Loucy (cell line): ENCODE results near the gene INPP5D.

Experiments used
- H2AFZ ChIP-seq: fragments of 200-600 bp; sonication (generic); 2 replicates; pipeline ENCODE4 v1.6.0; 2016; ENCODE audit warnings: antibody characterized with exemption, mild to moderate bottlenecking, low read length, moderate library complexity
- H3F3A ChIP-seq: fragments of 200-600 bp; 2 replicates; pipeline ENCODE4 v1.6.0; 2016; ENCODE audit warnings: antibody characterized with exemption, low read depth, mild to moderate bottlenecking
- H3K27me3 ChIP-seq: fragments of 200-600 bp; sonication (generic); 2 replicates; pipeline ENCODE4 v1.6.1; 2014; ENCODE audit warnings: low read length, mild to moderate bottlenecking; ENCODE audit not compliant: insufficient read depth, poor library complexity, severe bottlenecking
- H3K36me3 ChIP-seq: fragments of 200-600 bp; sonication (generic); 2 replicates; pipeline ENCODE4 v1.6.1; 2016; ENCODE audit warnings: low read length; ENCODE audit not compliant: insufficient read depth
- H3K4me1 ChIP-seq: fragments of 200-600 bp; sonication (generic); 2 replicates; pipeline ENCODE4 v1.5.1; 2014; ENCODE audit warnings: low read length, mild to moderate bottlenecking; ENCODE audit not compliant: insufficient read depth, poor library complexity, severe bottlenecking
- H3K4me2 ChIP-seq: fragments of 200-600 bp; sonication (generic); 2 replicates; pipeline ENCODE4 v1.6.0; 2014; ENCODE audit warnings: antibody characterized with exemption, low read length, low read depth, mild to moderate bottlenecking; ENCODE audit not compliant: poor library complexity, severe bottlenecking
- H3K4me3 ChIP-seq: fragments of 200-600 bp; sonication (generic); 2 replicates; pipeline ENCODE4 v1.5.1; 2014; ENCODE audit warnings: low read length, mild to moderate bottlenecking, mixed read lengths; ENCODE audit not compliant: poor library complexity, severe bottlenecking
- H3K79me2 ChIP-seq: fragments of 200-600 bp; sonication (generic); 2 replicates; pipeline ENCODE4 v1.6.1; 2014; ENCODE audit warnings: low read length; ENCODE audit not compliant: insufficient read depth
- H3K9ac ChIP-seq: fragments of 200-600 bp; sonication (generic); 2 replicates; pipeline ENCODE4 v1.6.0; 2014; ENCODE audit warnings: mild to moderate bottlenecking, low read depth, low read length, moderate library complexity; ENCODE audit not compliant: poor library complexity, severe bottlenecking
- H3K9me2 ChIP-seq: fragments of 200-600 bp; sonication (generic); replicated peaks from 2 replicates; pipeline ENCODE4 v1.6.1; 2016; ENCODE audit warnings: low read depth, low read length, mixed read lengths
- H3K9me3 ChIP-seq: fragments of 200-600 bp; sonication (generic); 2 replicates; pipeline ENCODE4 v1.6.1; 2014; ENCODE audit warnings: mild to moderate bottlenecking, antibody characterized with exemption, low read length, low read depth; ENCODE audit not compliant: insufficient read depth
- H4K20me1 ChIP-seq: fragments of 200-600 bp; sonication (generic); 2 replicates; pipeline ENCODE4 v1.6.0; 2014; ENCODE audit warnings: antibody characterized with exemption, low read length, mild to moderate bottlenecking; ENCODE audit not compliant: insufficient read depth, poor library complexity, severe bottlenecking
- EZH2phosphoT487 ChIP-seq: fragments of 200-600 bp; IDR thresholded peaks from 2 replicates; pipeline ENCODE4 v1.6.1; 2018; ENCODE audit warnings: antibody characterized with exemption, mild to moderate bottlenecking, moderate library complexity, borderline replicate concordance
- TF ChIP-seq, protein P1 (sequence below): fragments of 200-600 bp; sonication (generic); conservative IDR thresholded peaks from 2 replicates; pipeline ENCODE4 v1.5.1; 2014; ENCODE audit warnings: mild to moderate bottlenecking, antibody characterized with exemption, low read length

The INPP5D gene

DNA sequence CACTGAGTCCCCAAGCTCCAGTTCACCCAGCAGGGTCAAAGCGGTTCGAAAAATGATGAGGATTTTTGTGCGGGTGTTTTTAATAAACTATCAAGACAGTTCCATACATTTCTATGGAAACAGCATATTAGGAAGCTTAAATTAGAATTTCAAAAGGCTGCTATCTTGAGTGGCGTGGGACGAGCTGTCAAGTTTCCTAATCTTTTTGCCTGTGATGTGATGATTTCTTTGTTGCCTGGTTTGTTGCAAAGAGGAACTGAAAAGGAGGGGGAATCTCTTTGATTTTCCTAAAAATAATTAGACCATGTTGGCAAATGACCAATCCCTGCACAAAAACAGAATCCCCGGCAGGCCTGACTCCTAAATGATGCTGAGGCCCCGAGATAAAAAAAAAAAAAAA, 125.2 kb downstream of the INPP5D start:
- Histone ChIP-seq H3K36me3 (peaks cover 95% of the 10 kb centered on the region; the same call in 1 of the 2 replicates), H2AFZ (no peak overlapping the region), H3K9ac (no peak overlapping the region), H3K4me1 (no peaks in the 10 kb centered on the region), H3K4me3 (no peak overlapping the region), H3F3A (no peaks in the 10 kb centered on the region), H3K9me3 (no peaks in the 10 kb centered on the region), H3K9me2 (no peaks in the 10 kb centered on the region), H3K27me3 (no peaks in the 10 kb centered on the region), H3K4me2 (no peak overlapping the region), H3K79me2 (no peaks in the 10 kb centered on the region), H4K20me1 (no peaks in the 10 kb centered on the region)
- no peak for TF ChIP-seq EZH2phosphoT487
- TF ChIP-seq, protein P1, sequence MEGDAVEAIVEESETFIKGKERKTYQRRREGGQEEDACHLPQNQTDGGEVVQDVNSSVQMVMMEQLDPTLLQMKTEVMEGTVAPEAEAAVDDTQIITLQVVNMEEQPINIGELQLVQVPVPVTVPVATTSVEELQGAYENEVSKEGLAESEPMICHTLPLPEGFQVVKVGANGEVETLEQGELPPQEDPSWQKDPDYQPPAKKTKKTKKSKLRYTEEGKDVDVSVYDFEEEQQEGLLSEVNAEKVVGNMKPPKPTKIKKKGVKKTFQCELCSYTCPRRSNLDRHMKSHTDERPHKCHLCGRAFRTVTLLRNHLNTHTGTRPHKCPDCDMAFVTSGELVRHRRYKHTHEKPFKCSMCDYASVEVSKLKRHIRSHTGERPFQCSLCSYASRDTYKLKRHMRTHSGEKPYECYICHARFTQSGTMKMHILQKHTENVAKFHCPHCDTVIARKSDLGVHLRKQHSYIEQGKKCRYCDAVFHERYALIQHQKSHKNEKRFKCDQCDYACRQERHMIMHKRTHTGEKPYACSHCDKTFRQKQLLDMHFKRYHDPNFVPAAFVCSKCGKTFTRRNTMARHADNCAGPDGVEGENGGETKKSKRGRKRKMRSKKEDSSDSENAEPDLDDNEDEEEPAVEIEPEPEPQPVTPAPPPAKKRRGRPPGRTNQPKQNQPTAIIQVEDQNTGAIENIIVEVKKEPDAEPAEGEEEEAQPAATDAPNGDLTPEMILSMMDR, result no peak

DNA sequence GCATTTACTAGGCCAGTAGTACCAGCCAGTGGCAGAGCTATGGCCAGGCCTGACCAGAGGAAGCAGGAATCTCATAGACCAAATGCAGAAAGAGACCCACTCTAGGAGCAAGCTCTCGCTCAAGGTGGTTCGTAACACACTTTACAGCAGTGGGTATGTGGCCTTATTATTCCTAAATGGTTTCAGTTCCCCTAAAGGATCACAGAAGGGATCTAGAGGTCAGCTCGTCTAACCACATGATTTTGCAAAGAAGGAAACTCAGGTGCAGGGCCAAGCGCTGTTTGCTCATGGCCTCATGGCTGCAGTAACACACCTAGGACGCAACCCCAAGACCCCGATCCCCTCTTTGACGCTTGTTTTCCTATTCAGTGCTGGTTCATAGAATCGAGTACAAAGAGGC, 125.8 kb downstream of the INPP5D start:
- no peak overlapping the region for H3K4me2 ChIP-seq
- H4K20me1 ChIP-seq, result no peaks in the 10 kb centered on the region
- no peaks in the 10 kb centered on the region for H3F3A ChIP-seq
- no peaks in the 10 kb centered on the region for H3K4me1 ChIP-seq
- H2AFZ ChIP-seq, result no peak overlapping the region
- H3K36me3 ChIP-seq, result peaks cover 99% of the 10 kb centered on the region; the same call in 1 of the 2 replicates
- no peaks in the 10 kb centered on the region for H3K27me3 ChIP-seq
- H3K9me3 ChIP-seq, result no peaks in the 10 kb centered on the region
- no peak overlapping the region for H3K9ac ChIP-seq
- TF ChIP-seq, protein P1, result no peak
- no peak for TF ChIP-seq EZH2phosphoT487
- H3K4me3 ChIP-seq, result no peak overlapping the region
- no peaks in the 10 kb centered on the region for H3K79me2 ChIP-seq
- no peaks in the 10 kb centered on the region for H3K9me2 ChIP-seq

DNA sequence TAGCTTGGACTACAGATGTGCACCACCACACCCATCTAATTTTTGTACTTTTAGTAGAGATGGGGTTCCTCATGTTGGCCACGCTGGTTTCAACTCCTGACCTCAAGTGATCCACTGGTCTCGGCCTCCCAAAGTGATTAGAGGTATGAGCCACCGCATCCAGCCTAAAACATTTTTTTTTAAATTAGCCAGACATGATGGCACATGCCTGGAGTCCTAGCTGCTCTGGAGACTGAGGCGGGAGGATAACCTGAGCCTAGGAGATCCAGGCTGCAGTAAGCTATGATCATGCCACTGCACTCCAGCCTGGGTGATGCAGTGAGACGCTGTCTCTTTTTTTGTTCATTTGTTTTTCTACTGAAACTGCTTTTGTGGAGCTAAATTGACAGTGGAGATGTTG, 126.7 kb downstream of the INPP5D start:
- Histone ChIP-seq H3F3A (no peaks in the 10 kb centered on the region), H3K9ac (no peak overlapping the region), H3K9me3 (no peaks in the 10 kb centered on the region), H2AFZ (no peak overlapping the region), H3K9me2 (no peaks in the 10 kb centered on the region), H3K4me1 (no peaks in the 10 kb centered on the region), H4K20me1 (no peaks in the 10 kb centered on the region), H3K36me3 (peaks cover 99% of the 10 kb centered on the region; the same call in 1 of the 2 replicates), H3K27me3 (no peaks in the 10 kb centered on the region), H3K79me2 (no peaks in the 10 kb centered on the region), H3K4me3 (no peak overlapping the region), H3K4me2 (no peak overlapping the region)
- TF ChIP-seq EZH2phosphoT487, result no peak
- TF ChIP-seq, protein P1, result no peak
